Stimulated activated CD4-positive, alpha-beta T cell treated with anti-CD3 and anti-CD28 coated beads, Interleukin-12 subunit alpha, Interleukin-12 subunit beta, amount 100 ng/mL, for 48 hours (primary cell): Measurements from ENCODE around the gene CEACAM4.
"Not testable (repeated sequence)": the region's sequence is repeated elsewhere in the genome, so short reads cannot be mapped to it uniquely, and the experiment has no call there.

Source experiments
- DNase-seq, 3 donors: peaks; one replicate each; pipeline ENCODE4 v3.0.0-alpha.2; 2020; ENCODE audit warnings: low read depth in 2 of 3, low spot score in 1 of 3

Gene CEACAM4

DNA sequence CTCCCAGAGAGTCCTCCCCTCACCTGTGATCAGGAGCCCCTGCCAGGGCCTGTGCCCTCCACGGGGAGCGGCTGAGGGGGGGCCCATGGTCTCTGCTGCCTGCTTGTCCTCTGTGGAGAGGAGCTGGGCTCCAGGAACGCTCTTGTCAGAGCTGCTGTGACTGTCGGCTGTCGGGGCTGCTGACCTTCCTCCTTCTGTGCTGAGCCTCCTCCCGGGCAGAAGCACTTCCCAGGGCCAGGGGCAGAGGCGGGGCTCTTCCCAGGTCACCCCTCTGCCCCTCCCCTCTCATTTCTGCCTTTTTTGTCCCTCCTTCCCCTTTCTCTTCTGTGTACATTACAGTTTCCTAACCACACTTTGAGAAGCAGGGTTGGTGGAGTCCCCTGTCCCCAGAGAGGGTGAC is at the start of gene CEACAM4:
CEACAM4 (minus strand) TSS at position 198 of the 400 bp plus-strand sequence; CDS start at position 87, 111 bp downstream.
- DNase-seq = no peak

DNA sequence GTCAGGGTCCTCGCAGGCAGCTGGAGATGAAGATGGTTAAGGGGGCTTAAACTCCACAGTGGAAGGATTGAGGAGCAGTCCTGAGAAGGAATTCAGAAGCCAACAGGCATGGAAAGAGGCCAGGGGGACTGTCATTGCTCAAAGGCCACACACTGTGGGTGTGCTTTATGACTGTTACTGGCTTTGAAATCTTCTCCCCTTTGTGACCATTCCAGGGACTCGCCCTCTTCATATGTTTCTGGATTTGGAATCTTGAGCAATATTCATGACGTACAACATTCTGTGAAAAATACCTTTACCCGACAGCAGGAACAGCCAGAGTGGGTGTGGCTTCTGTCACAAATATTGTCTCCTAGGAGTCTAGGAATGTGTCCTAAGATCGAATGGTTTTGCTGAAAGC is 44.6 kb upstream of the CEACAM4 start:
- no peak for DNase-seq

DNA sequence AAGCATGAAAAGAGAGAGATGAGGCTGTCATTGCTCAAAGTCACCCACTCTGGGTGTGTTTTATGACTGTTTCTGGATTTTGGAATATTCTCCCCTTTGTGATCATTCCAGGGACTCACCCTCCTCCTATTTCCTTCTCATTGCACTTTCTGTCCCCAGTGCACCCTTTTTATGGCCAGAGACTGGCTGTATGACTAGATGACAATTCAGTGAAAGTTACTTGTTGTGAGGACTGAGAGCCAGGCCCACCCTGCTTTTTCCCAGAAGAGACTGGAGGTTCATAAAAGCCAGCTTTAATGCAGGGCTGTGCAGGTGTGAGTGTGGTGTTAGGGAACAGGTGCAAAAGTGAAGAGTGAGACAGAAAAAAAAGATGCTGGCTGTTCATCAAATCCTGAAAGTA is 43.9 kb upstream of the CEACAM4 start:
- DNase-seq = no peak

DNA sequence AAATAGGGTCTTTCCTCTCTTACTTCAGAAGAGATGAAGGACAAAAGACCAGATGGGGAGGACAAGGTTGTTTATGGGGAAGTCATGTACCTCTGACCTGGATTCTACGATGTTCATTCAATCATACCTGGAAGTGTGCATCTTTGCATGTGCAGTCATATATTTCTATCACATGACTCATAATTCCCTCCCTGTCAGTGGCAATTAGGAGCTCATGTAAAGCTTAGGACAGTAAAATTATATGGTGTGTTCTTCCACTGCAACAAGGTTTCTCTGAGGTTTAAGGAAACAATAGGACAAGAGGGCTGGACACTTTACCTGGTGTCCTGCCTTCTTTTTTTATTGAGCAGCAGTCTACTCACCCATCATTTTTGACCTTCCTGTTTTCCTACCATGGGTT is 41.4 kb upstream of the CEACAM4 start:
- no peak for DNase-seq

DNA sequence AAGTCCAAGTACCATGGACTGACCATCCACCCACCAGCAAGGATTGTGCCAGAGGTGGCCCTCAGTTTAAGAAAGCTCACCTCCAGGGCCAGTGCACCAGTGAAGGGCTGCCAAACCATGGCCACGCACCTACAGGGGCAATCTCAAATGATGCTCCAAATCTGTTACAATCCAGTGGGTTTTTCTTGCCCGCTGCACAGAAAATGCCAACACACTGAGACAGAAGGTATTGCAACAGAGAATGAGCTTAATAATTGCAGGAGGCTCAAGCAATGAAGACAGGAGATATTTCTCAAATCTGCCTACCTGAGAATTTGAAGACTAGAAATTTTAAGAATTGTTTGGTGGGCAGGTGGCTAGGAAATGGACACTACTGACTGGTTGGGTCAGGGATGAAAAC is 39.2 kb upstream of the CEACAM4 start:
- DNase-seq = no peak

DNA sequence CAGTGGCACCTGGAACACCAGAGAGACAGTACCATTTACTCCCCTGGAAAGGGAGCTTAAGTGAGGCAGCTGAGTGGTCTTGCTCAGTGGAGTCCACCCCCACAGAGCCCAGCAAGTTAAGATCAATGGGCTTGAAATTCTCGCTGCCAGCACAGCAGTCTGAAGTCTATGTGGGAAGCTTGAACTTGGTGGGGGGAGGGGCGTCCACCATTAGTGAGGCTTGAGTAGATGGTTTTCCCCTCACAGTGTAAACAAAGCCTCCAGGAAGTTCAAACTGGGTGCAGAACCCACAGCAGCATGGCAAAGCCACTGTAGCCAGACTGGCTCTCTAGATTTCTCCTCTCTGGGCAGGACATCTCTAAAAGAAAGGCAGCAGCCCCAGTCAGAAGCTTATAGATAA is 30.3 kb upstream of the CEACAM4 start:
- DNase-seq = no peak

DNA sequence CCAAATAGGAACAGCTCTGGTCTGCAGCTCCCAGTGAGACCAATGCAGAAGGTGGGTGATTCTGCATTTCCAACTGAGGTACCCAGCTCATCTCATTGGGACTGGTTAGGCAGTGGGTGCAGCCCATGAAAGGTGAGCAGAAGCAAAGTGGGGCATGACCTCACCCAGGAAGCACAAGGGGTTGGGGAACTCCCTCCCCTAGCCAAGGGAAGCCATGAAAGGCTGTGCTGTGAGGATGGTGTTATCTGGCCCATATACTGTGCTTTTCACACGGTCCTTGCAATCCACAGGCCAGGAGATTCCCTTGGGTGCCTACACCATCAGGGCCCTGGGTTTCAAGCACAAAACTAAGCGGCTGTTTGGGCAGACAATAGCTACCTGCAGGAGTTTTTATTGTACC is 29.9 kb upstream of the CEACAM4 start:
- not testable (repeated sequence) for DNase-seq

DNA sequence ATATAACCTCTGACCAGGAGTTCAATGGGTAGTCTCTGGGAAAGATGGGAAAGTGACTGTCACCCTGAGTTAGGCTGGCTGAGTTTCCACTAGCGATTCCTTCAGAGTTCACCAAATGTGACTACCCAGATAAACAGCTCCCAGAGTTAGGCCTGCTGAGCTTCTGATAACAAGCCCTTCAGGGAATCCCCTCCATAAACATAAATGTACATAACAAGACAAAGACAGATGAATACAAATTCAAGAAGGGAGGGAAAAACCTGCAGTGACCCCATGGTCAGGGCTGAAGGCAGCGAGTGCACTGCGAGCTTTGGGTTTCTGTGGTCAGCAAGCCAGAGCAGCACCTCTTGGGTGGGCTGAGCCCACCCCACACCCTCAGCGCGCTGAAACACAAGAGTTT is 25.4 kb upstream of the CEACAM4 start:
- no peak for DNase-seq

DNA sequence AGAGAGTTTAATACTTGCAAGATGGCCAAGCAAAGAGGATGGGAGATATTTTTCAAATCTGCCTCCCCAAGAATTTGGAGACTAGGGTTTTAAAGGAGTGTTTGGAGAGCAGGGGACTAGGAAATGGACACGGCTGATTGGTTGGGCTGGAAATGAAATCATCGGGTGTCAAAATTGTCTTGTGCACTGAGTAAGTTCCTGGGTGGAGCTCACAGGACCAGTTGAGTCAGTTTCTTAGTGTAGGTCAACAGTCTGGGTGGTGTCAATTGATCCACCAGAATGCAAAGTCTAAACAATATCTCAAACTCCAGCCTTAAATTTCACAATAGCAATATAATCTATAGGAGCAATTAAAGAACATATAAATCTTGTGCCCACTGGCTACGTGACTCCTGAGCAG is 23.0 kb upstream of the CEACAM4 start:
- DNase-seq = no peak

DNA sequence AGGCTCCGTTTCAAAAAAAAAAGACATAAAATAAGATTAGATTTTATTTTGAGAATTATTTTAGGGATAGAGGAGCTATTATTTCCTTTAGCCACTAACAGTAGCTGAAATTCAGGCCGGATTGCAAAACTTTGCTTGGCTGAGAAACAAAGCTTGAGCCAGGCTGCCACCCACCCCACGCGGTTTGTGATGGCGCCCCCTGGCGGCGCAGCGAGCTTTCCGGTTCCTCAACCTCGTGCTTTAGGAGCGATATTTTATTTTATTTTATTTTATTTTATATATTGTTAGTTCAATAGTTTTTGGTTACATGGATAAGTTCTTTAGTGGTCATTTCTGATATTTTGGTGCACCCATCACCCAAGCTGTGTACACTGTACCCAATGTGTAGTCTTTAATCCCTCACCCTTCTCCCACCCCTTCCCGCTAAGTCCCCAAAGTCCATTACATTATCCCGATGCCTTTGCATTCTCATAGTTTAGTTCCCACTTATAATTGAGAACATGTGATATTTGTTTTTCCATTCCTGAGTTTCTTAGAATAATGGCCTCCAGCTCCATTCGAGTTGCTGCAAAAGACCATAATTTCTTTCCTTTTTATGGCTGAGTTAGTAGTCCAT is 19.8 kb upstream of the CEACAM4 start:
- peak; percentile 15 to 57 (median 56) for DNase-seq

DNA sequence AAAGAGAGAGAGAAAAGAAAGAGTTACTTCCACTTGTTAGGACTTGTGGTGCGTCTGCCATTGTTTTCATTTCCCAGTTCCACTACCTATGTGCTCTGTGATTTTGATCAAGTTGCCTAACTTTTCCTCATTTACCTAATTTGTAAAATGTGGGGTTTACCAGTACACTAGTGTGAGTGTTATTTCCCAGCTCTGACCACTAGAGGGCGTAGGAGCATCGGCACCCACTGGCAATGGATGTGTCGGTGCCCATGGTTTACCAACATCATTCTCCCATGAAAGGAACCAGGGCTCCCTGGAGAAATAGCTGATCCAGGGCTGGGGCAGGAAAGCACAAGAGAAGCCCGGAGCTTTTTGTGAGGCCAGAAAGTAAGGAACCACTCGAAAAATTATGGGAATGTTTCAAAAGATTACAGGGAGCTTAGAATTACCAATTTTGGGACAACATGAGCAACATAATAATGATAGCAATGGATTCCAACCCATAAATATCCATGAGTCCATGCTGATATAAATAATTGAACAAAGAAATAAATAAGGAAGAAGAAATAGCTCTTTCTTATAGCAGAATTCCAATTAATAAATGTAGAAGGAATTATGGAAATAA is 15.1 kb upstream of the CEACAM4 start:
- peak; percentile 53 to 71 (median 61) for DNase-seq

DNA sequence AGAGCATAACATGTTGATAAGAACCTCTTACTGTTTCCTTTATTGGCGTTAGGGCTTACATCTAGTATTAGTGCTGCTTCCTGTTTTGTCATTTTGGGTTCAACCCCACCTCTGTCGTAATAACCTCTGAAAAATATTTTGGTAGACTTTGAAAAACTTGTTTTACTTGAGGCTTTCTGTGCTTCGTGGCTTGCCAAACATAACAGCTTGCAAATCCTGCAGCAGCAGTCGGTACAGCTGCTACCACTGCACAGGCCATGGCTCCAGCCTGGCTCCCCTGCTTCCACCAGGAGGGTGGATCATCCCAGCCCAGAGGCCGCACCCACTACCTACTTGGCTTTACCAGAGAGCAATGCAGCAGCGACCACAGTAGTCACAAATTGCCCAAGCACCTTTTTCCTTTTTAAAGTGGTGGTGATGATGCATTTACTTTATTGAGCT is 11.8 kb upstream of the CEACAM4 start:
- DNase-seq = no peak

DNA sequence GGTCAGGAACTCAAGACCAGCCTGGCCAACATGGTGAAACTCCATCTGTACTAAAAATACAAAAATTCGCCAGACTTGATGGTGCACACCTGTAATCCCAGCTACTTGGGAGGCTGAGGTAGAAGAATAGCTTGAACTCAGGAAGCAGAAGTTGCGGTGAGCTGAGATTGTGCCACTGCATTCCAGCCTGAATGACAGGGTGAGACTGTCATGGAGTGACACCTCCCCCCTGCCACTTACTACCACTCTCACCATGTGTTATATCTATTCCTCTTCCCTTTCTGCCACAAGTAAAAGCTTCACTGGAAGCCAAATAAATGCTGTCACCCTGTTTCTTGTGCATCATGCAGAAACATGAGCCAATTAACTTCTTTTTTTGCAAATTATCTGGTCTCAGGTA is 10.6 kb upstream of the CEACAM4 start:
- no peak for DNase-seq

DNA sequence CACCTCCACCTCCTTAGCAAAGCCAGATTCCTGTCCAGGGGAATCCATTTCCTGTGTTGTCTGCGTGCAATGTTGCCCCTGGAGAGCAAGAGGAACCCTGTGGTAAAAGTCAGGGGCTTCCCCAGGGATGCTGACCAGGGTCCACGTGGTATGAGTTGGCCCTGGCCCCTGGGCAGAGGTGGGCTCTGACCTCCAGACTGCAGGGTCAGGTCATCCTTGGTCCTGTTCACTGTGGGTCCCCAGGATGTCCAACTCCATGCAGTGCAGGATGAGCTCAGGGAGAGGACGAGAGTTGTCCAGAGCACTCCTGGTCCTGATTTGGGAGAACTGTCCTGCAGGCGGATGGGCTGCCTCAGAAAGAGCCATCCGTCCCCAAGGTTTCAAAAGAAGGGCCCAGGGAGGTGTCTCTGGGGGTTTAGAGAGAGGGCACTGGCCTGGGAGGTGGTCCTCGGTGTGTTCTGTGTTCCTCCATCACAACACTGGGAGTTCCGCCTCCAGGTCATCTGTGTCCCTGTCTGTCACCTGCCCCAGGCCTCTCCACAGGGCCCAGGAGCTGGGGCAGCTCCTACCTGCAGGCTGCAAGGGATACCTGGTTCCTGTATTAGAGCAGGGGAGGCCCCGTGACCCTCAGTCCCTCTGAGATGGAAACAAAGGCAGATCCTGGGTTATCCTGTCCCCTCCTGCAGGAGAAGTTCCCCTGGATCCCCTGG is 1.2 kb upstream of the CEACAM4 start:
- no peak for DNase-seq

DNA sequence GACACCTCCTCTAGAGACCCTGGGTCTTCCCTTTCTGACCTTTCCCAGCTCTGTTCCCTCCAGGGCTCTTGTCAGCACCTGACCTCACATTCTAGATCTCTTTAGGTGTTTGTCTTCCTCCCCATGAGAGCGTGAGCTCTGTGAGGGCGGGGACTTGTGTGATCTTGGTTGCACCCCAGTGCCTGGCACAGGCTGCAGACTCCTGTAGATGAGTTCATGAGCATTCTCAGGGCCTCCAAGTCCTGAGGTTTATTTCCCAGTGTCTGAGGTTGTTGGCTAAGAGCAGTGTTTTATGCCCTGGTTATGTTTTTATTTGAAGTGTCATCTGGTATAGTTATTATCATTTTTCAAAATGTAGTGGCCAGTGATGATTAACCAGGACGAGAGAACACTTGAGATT is 596 bp downstream of the CEACAM4 start:
- DNase-seq = no peak

DNA sequence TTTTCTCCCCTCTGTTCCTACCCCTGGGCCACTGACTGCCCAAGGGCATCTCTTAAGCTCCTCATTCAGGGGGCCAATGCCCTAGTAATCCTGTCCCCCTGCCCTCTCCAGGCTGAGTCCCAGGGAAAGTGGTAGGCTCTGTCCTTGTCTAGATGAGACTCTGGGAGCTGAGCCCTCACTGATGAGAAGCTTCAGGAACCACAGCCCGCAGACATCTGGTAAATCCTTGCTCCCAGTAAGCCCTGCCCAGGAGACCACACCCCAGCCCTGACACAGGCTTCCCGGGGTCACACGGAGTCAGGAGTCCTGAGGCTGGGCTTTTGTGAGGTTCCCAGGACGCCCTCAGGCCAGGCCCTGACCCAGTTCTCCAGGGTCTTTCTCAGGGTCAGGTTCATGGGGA is 1.9 kb downstream of the CEACAM4 start:
- DNase-seq = no peak

DNA sequence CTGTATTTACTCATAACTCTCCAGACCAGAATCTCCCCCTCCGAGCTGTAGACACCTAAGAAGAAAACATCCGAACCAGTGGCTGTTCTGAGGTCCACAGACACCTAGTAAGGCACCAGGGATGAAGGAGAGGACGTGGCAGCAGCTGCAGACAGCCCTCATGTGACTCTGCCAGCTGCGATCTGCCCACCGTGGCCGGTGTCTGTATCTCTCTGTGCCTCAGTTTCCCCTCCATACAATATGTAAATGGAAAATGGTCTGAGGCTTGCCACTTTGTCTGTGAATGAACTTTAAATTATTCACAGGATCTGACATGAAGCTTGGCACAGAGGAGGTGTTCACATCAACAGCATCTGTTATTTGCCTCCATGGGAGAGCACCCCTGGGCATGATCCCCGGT is 2.4 kb downstream of the CEACAM4 start:
- no peak for DNase-seq

DNA sequence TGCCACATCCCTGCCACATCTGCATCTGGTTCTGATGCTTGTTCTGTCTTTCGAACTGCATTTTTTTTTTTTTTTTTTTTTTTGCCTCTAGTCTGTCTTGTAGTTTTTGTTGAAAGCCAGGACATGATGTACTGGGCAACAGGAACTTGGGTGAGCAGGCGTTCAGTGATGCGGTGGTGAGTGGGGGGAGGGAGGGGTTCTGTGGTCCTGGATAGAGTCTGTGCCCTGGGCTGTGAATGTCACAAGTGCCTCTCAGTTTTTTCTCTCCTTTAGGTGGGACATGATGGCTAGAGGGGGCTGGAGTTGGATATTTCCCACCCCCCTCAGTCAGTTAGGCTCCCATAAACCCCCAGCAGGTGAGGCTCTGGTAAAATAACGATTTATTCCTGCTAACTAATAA is 3.5 kb downstream of the CEACAM4 start:
- DNase-seq = no peak

DNA sequence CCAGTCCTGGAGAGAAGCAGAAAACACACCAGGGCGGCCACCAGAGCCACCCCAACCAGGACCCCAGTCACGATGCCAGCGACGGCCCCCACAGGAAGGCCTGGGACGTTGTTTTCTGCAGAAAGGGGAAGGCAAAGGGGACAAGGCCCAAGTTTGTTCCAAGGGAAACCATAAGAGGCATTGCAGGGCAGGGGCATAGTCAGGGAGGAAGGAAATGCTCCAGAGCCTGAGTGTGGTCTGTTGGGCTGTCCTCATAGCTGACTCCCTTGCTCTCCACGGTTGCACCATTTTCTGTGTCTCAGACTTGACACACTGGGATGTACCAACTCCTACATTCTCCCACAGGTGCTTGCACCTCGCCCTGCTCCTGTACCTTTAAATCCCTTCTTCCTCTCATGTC is 5.2 kb downstream of the CEACAM4 start:
- no peak for DNase-seq

DNA sequence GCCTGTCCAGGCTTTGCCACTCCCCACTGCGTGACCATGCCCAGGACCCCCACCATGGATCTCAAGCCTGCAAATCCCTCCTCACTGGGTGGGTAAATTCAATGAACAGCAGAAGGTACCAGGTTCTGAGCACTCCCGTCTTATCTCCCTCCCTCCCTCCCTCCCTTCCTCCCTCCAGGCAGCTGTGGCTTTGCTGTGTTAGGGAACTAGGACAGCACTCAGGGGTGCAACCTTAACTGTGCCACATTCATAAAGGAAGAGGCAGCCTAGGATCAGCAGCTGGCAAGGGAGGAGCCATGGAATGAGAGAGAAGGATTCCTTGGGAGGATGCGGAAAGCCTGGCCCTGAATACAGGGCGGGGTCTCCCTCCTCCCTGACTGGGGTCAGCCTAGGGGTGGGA is 5.6 kb downstream of the CEACAM4 start:
- DNase-seq = no peak

DNA sequence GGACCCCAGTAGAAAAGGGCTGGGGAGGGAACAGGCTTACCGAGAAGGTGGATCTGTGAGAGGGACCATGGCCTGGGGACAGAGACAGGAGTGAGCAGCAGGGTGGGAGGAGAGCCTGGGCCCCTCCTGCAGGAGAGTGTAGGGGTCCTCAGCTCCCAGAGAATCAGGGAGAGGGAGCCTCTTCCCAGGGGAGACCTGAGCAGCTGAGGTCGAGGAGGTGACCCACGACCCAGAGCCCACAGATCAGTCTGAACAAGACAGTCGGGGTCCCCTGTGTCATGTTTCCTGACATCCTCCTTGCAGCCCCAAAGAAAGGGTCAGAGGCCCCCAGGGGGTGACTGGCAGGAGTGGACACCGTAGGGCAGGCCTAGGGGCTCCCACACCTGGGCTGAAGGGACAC is 6.7 kb downstream of the CEACAM4 start:
- DNase-seq = no peak

DNA sequence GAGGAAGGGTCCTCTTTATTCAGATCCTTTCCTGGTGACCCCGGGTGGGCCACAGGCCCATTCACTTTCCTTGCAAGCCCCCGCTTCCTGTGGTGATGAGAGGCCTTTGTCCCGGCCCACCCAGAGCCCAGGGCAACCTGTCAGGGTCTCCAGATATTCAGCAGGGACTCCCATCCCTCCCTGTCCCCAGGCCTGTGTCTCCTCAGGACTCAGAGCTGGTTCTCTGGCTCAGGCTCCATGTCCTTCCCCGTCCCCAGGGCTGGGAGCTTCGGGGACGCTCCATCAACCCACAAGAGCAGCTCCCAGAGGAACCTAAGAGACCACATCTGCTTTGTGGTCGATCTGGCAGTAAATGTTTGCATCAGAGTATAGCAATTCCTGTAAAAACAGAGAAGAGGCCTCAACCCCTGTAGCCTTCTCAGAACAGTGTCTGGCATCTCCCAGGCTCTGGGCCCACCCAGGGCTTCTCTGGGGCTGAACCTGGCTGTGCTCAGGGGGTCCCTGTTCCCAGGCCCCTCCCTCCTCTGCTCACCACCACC is 7.8 kb downstream of the CEACAM4 start:
- DNase-seq = no peak
